CD14-positive monocyte (primary cell): ENCODE data around the gene PITPNC1. TPM values are rescaled to one million over a fixed set of nuclear protein-coding genes. Genes with fewer than 3 reads are reported as not detected.

Experiments
- DNase-seq, 3 donors: peaks; one replicate each; pipeline ENCODE4 v3.0.0-alpha.2; 2011 to 2022
- H2AFZ ChIP-seq: 2 replicates; pipeline ENCODE4 v1.6.0; 2012; ENCODE audit warnings: mild to moderate bottlenecking, low read depth, low read length, inconsistent platforms; ENCODE audit not compliant: insufficient read depth, poor library complexity, severe bottlenecking
- H3K27ac ChIP-seq, 2 donors: 1 replicate in 1 of 2; 2 replicates in 1 of 2; pipeline ENCODE4 v1.5.1; 2012 to 2013; ENCODE audit warnings: low read length in 2 of 2, control low read depth in 1 of 2, inconsistent platforms in 1 of 2, low read depth in 1 of 2, mild to moderate bottlenecking in 1 of 2
- H3K27me3 ChIP-seq, 2 donors: one replicate each; pipeline versions ENCODE4 v1.6.0 to v1.6.1; 2011 to 2013; ENCODE audit warnings: low read length in 2 of 2; ENCODE audit not compliant: control insufficient read depth in 2 of 2, insufficient read depth in 2 of 2
- H3K36me3 ChIP-seq, 2 donors: replicated peaks in 1 of 2; 1 replicate in 1 of 2; 2 replicates in 1 of 2; pipeline versions ENCODE4 v1.5.1 to v1.6.1; 2012 to 2013; ENCODE audit warnings: low read length in 2 of 2, control low read depth in 1 of 2, inconsistent platforms in 1 of 2, mild to moderate bottlenecking in 1 of 2; ENCODE audit not compliant: insufficient read depth in 2 of 2, control insufficient read depth in 1 of 2
- H3K4me1 ChIP-seq, 2 donors: 1 replicate in 1 of 2; 2 replicates in 1 of 2; pipeline versions ENCODE4 v1.5.1 to v1.6.1; 2012 to 2013; ENCODE audit warnings: low read length in 2 of 2, control low read depth in 1 of 2, inconsistent platforms in 1 of 2, mild to moderate bottlenecking in 1 of 2, moderate library complexity in 1 of 2; ENCODE audit not compliant: insufficient read depth in 2 of 2, control insufficient read depth in 1 of 2
- H3K4me2 ChIP-seq: replicated peaks from 2 replicates; pipeline ENCODE3; 2012; ENCODE audit warnings: low read length, moderate library complexity, mild to moderate bottlenecking; ENCODE audit not compliant: poor library complexity, severe bottlenecking; ENCODE audit errors: extremely low read depth
- H3K4me3 ChIP-seq, 3 experiments: fragments of 200-600 bp in 1 of 3; sonication (generic) in 1 of 3; replicated peaks in 1 of 3; 1 replicate in 2 of 3; 2 replicates in 1 of 3; pipeline ENCODE4 v1.5.1; 2011 to 2013; ENCODE audit warnings: low read length in 3 of 3, mild to moderate bottlenecking in 3 of 3, control low read depth in 2 of 3, low read depth in 2 of 3, inconsistent platforms in 1 of 3, moderate library complexity in 1 of 3
- H3K79me2 ChIP-seq: 2 replicates; pipeline ENCODE4 v1.6.0; 2012; ENCODE audit warnings: mild to moderate bottlenecking, control low read depth, inconsistent platforms, low read length, moderate library complexity; ENCODE audit not compliant: insufficient read depth
- H3K9ac ChIP-seq: 2 replicates; pipeline ENCODE4 v1.6.0; 2017; ENCODE audit warnings: low read length, mild to moderate bottlenecking; ENCODE audit not compliant: insufficient read depth, poor library complexity, severe bottlenecking
- H3K9me3 ChIP-seq, 2 donors: replicated peaks in 1 of 2; 1 replicate in 1 of 2; 2 replicates in 1 of 2; pipeline versions ENCODE4 v1.5.1 to v1.6.1; 2012 to 2013; ENCODE audit warnings: low read length in 2 of 2, control low read depth in 1 of 2; ENCODE audit not compliant: control insufficient read depth in 1 of 2, insufficient read depth in 1 of 2
- H4K20me1 ChIP-seq: 2 replicates; pipeline ENCODE4 v1.6.0; 2012; ENCODE audit warnings: mild to moderate bottlenecking, low read length, control low read depth, moderate library complexity; ENCODE audit not compliant: insufficient read depth
- H3K27ac Mint-ChIP-seq, 7 donors: one replicate each; pipeline ENCODE4 v1.8.0; 2020; ENCODE audit warnings: mild to moderate bottlenecking in 7 of 7, mixed read lengths in 7 of 7, moderate library complexity in 6 of 7, inconsistent platforms in 2 of 7
- H3K27me3 Mint-ChIP-seq, 3 donors: one replicate each; pipeline ENCODE4 v1.8.0; 2021 to 2022; ENCODE audit warnings: low read depth in 3 of 3, mild to moderate bottlenecking in 3 of 3, mixed read lengths in 3 of 3, moderate library complexity in 3 of 3, inconsistent platforms in 1 of 3
- H3K36me3 Mint-ChIP-seq, 2 donors: one replicate each; pipeline ENCODE4 v1.8.0; 2020; ENCODE audit warnings: mixed read lengths in 2 of 2, inconsistent platforms in 1 of 2, mild to moderate bottlenecking in 1 of 2
- H3K4me1 Mint-ChIP-seq: one replicate; pipeline ENCODE4 v1.8.0; 2020; ENCODE audit warnings: mild to moderate bottlenecking, mixed read lengths
- H3K4me3 Mint-ChIP-seq, 2 donors: one replicate each; pipeline ENCODE4 v1.8.0; 2020; ENCODE audit warnings: mild to moderate bottlenecking in 2 of 2, mixed read lengths in 2 of 2, moderate library complexity in 1 of 2
- H3K9me3 Mint-ChIP-seq, 7 donors: one replicate each; pipeline ENCODE4 v1.8.0; 2020 to 2022; ENCODE audit warnings: mixed read lengths in 7 of 7, mild to moderate bottlenecking in 6 of 7, moderate library complexity in 6 of 7, inconsistent platforms in 2 of 7
- CTCF ChIP-seq: fragments of 200-600 bp; IDR thresholded peaks from one replicate; pipeline ENCODE4 v1.8.0; 2022; ENCODE audit warnings: antibody characterized with exemption, mild to moderate bottlenecking
- WGBS: methylation state at CpG from one replicate; pipeline ENCODE4 v1.1.5; 2013; ENCODE audit warnings: missing lambda C conversion rate; ENCODE audit not compliant: insufficient coverage; 5-methylcytosine and 5-hydroxymethylcytosine counted together
- intact Hi-C, 2 donors: fragments of 100-400 bp; cut with micrococcal nuclease; formaldehyde crosslinking; loops; one replicate each; pipeline versions ENCODE4 v1.15.0 to v1.15.1; 2023
- polyA plus RNA-seq, 3 donors: library from polyadenylated mRNA; depleted of rRNA in 1 of 3; unstranded in 2 of 3; stranded (reverse) in 1 of 3; fragments of 300-500 nt in 2 of 3; fragments of >200 nt in 1 of 3; fragmentation: Illumina TruSeq in 2 of 3; gene quantifications; 1 replicate in 2 of 3; 2 replicates in 1 of 3; pipeline ENCODE4 v1.2.3, GENCODE V29; 2012 to 2021

Gene PITPNC1
- polyA plus RNA-seq, 3 donors: 18.5 to 31.0 (median 21.7) TPM

GRCh38 chr17:67520916-67521774, 144.1 kb downstream of the PITPNC1 start:
- Histone ChIP-seq H3K9me3 (no peaks in the 10 kb centered on the region), H3K4me3 (peak overlapping the region in 1 of 3 experiments; percentile 71), H4K20me1 (peaks cover 51% of the 10 kb centered on the region), H3K4me1 (peaks cover 27 to 32% of the 10 kb centered on the region in 2 donors), H3K9ac (no peak overlapping the region), H3K36me3 (no peaks in the 10 kb centered on the region), H3K79me2 (peaks cover 13% of the 10 kb centered on the region), H3K27me3 (no peaks in the 10 kb centered on the region), H3K27ac (peak overlapping the region in 1 of 2 donors; percentile 55), H3K4me2 (peak overlapping the region; percentile 71), H2AFZ (no peak overlapping the region)
- peaks cover 0 to 6% (median 0%) of the 10 kb centered on the region in 7 donors for H3K9me3 Mint-ChIP-seq
- H3K4me3 Mint-ChIP-seq: no peak overlapping the region
- H3K4me1 Mint-ChIP-seq: peaks cover 44% of the 10 kb centered on the region
- H3K27ac Mint-ChIP-seq: peak overlapping the region in 1 of 7 donors; percentile 15
- 85% methylated on average over 6 of the region's 10 CpGs for WGBS
- DNase-seq: no peak
- H3K36me3 Mint-ChIP-seq: peaks cover 4 to 6% of the 10 kb centered on the region in 2 donors
- no peak for TF ChIP-seq CTCF
- intact Hi-C loops: no loop called here
- peaks cover 0 to 1% (median 1%) of the 10 kb centered on the region in 3 donors for H3K27me3 Mint-ChIP-seq

- H3K79me2 ChIP-seq: peaks cover 13% of the 10 kb centered on the region
- Mint-ChIP-seq H3K27me3 (peaks cover 0 to 1% (median 1%) of the 10 kb centered on the region in 3 donors), H3K9me3 (peaks cover 0 to 6% (median 0%) of the 10 kb centered on the region in 7 donors), H3K27ac (no peak overlapping the region), H3K36me3 (peaks cover 4 to 6% of the 10 kb centered on the region in 2 donors), H3K4me1 (peaks cover 44% of the 10 kb centered on the region), H3K4me3 (no peak overlapping the region)
- H3K36me3 ChIP-seq: no peaks in the 10 kb centered on the region
- no peak overlapping the region for H2AFZ ChIP-seq
- no peak overlapping the region for H3K9ac ChIP-seq
- no peaks in the 10 kb centered on the region for H3K9me3 ChIP-seq
- no peak overlapping the region for H3K4me3 ChIP-seq
- TF ChIP-seq CTCF: no peak
- DNase-seq: no peak
- H3K4me2 ChIP-seq: no peak overlapping the region
- no peaks in the 10 kb centered on the region for H3K27me3 ChIP-seq
- no peak overlapping the region for H3K27ac ChIP-seq
- H4K20me1 ChIP-seq: peaks cover 46% of the 10 kb centered on the region
- peaks cover 27 to 32% of the 10 kb centered on the region in 2 donors for H3K4me1 ChIP-seq
- intact Hi-C loops: no loop called here
- WGBS: 97% methylated on average over 9 of the region's 9 CpGs
These were observed 144.6 kb downstream of the PITPNC1 start for GRCh38 chr17:67521775-67522069.
